GM18526 (cell line): Measurements from ENCODE around the gene HCN1.

Experiments used
- POLR2A ChIP-seq: IDR thresholded peaks from 3 replicates; pipeline ENCODE4 v1.6.1; 2011; ENCODE audit not compliant: insufficient read length; ENCODE audit errors: extremely low read depth

The HCN1 gene

DNA sequence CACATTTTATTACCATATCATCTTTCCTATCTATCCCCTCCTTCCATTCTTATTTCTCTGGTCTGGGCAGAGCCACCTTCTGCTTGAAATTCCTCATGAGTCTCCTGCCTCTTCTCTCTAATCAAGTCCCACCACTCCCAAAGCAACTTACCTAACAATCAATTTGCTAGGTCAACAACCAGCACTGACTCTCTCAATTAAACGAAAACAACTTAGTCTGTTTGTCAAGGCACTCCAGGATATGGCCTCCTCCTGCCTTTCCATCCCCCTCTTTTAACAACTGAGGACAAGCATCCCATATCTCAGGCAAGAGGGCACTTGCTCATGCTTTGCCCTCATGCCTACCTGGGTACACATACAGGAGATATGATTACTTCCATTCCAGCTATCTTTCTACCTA is 47.4 kb downstream of the HCN1 start:
- TF ChIP-seq POLR2A: no peak

DNA sequence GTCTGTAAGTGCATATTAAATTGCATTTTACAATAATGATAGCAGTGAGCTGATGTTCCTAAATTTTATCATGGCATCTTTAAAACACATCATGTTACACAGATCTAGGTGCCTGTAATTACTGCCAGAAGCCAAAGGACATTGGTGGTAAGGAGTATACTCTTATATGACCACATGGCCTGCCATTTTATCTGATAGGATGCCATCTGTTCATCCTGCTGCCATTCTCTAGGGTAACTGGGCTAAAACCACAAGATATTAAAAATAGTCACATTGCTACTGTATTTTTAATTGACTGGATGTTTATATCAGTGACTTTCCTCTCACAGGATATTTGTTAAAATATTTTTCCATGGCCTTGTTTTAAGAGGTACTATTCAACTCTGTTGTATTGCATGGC is 53.1 kb downstream of the HCN1 start:
- no peak for TF ChIP-seq POLR2A

DNA sequence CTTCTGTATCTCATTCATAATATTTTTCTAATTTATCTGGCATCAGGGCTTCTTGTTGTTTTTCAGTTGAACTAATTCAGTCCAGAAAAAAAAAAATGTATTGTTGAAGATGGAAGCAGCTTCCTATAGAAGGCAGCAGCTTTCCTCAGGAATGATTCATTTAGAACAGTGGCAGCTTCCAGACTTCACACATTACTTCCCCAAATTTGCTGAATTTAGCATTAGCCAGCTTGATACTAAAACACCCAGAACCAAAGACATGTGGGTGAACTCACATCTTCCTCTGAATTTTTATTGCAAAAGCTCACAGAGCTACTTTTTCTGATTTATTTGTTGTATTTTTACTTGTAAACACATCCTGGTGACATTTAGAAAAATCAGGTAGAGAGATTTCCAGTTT is 53.8 kb downstream of the HCN1 start:
- TF ChIP-seq POLR2A: no peak

DNA sequence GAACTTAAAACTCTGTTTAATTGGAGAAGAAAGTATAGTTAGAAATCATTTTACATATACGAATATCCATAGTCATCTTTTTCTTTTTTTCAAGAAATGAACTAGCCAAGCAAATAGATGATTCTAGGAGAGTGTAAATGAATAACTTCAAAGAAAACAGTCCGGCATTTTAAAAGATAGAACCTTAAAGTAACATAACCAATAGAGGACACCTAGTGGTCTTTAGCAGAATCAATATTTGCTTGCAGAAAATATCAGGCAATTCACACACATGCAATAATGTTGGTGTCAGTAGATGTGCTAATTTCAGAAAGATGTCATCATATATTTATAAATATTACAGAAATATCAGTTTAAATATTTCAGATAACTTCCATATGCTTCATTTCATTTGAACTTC is 57.1 kb downstream of the HCN1 start:
- no peak for TF ChIP-seq POLR2A

DNA sequence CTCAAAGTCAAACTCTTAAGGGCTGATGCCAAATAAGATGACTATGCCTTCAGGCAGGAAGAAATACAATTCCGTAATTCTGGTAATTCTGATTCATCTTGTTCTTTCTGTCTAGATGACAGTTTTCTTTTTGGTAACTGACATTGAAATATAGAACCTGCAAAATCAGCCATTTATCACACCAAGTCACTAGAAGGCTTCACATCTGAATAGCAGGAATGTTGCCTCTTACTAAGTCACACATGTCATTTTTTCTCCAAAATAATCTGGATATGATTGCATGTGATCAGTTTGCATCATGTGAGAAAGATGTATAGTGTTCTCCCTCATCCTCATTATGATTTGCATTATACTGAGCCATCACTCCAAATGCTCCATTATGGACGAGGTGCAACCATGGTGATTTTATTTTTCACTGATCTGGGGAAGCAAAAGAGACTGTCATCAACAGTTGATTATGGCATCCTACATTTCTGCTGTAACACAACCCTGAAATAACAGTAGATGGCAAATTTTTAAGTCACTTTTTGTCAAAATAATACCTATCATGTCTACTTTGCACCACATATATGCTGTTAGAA is 69.0 kb downstream of the HCN1 start:
- TF ChIP-seq POLR2A: no peak

DNA sequence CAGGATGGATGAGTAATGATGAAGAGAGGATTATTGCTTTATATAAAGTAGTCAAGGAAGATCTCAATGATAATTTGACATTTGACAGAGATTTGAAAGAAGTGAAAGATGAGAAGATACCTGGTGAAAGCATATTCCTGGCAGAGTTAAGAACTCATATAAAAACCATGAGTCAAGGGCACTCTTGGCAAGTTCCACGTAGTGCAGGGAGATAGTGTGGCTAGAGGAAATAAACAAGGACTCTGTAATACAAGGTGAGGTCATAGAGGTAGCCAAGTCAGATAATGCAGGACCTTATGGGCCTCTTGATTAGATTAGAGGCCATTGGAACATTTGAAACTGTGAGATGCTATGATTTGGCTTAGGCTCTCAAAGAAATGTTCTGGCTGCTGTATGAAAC is 72.3 kb downstream of the HCN1 start:
- no peak for TF ChIP-seq POLR2A

DNA sequence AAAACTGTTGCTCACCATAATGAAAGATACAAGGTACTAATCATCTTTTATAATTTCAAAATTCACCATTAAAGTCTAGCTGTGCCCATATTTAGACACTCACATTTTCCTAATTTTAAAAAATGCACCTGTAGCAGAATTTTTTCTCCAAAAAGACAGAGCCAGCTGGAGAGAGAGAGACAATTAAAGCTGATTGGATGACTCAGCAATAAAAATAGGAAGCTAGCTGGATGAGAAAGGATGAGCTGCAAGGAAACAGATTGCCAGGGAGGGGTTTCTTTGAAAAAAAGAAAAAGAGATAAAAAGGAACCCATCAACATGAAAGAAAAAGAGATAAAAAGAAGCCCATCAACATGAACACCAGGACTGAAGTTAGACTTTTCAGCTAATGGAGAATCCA is 73.8 kb downstream of the HCN1 start:
- TF ChIP-seq POLR2A: no peak

DNA sequence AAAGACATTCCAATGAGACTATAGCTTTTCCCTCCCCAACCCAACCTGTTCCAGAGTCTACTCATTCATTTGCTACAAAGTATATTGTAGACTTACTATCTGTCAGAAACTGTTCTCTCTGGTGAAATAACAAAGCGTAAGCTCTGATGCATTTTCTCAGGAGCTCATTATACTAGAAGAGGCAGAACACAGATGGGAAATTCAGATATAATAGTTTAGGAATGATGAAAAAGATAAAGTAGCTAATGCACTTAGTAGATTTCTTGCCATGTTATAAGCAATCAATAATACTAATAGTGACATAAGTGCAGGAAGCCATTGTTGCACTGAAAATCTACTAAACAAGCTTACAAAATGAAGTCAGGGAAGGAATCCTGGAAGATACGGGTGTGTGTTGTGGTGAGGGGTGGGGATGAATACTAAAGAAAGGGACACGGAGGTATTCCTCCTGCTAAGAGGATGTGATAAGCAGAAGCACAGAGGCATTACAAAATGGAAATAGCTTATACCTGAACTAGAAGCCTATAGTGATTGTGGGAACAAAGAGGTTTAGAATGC is 78.2 kb downstream of the HCN1 start:
- TF ChIP-seq POLR2A: no peak

DNA sequence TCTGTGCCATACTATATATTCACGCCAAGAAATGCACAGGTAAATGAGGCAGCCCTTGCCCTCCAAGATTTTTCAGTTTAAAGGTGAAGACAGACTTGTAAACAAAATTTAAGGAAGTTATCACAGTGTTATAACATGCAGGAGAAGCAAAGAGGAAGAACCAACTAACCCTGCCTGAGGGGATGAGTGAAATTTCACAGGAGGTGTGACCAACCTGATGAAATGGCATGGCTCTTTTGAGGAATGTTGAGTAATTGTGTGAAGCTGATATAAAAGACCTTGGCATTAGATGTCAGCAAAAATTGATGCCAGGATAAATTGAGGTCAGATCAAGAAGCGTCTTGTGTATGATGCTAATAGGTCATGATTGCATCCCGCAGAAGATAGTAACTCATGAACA is 86.5 kb downstream of the HCN1 start:
- no peak for TF ChIP-seq POLR2A

DNA sequence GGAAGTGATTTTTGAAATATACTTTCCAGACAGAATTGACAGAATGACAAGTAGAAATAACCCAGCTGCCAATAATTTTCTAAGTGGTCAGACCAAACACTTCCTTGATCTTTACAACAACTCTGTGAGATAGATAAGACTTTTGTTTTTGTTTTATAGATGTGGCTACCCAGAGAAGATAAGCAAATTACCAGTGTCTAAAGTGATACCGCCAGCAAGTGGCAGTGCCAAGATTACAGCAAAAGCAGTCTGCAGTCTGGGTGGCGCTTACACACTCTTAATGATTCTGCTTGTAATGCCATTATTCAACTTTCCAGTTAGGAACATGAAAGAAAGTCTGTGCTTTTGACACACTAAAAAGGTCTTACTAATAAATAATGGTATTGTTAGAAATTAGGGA is 92.1 kb downstream of the HCN1 start:
- no peak for TF ChIP-seq POLR2A

DNA sequence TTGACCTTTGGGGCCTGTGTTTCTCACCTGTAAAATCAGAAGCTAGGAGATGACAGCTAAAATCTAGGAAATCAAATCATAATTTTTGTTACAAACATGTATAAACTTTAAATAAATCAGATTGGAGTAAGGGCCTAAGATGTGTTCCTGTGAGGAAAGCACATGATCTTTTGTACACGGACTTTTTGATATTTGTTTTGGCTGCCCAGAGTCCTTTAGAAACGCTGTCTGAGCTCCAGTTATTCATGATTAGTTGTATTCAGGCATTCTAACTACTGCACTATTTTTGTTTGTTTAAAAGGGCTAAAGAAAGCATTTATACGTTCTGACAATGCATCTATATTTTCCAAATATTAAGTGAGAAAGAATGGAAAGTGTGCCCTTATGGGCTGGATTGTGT is 94.8 kb downstream of the HCN1 start:
- TF ChIP-seq POLR2A: no peak

DNA sequence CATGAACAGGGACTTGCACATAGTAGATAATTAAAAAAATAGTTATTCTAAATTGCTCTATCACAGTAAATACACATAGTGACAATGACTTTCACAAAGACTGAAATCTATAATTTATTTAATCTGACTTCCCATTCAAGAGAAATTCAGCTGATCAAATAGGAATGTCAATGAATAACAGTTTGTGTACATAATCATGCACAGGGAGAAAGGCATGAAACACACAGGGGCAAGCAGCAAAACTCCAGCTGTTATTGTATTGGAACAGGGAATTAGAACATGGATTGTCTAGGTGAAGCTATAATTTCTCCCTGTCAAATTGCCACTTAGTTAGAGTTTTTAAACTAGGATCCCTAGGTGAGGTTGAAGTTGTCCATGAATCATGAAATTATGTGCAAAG is 99.9 kb downstream of the HCN1 start:
- TF ChIP-seq POLR2A: no peak

DNA sequence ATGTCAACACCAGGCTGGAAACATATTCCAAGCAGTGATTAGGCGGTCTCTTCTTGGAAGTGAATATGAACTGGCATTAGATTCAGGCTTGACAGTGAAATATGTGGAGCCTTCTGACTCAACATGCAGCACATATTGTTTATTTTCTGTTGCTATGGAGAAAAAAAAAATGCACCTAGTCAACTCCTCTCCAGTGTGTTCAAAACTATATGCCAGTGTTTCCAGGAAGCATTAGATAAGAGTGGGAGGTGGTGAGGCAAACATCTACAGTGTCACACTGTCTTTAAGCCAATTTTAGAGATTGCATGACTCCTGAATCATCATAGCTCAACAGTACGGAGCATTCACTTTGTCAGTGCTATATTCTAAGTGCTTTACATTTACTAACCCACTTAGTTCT is 117.9 kb downstream of the HCN1 start:
- no peak for TF ChIP-seq POLR2A

DNA sequence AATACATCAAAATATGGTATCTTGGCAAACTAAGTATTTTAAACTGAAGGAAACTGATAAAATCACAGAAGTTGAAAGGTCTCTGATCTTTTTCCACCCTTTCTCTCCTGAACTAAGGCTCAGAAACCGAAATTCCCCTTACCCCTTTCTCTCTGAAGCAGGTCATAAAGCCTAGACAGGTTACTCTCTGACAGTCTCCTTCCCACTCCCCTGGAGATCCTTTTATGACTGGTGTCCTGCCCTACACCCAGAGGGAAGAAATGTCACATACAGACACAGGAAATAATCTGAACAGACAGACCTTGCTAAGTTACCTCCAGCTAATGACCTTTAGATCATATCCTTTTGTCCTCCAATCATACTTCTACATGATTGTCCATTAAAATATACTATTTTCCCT is 127.4 kb downstream of the HCN1 start:
- TF ChIP-seq POLR2A: no peak

DNA sequence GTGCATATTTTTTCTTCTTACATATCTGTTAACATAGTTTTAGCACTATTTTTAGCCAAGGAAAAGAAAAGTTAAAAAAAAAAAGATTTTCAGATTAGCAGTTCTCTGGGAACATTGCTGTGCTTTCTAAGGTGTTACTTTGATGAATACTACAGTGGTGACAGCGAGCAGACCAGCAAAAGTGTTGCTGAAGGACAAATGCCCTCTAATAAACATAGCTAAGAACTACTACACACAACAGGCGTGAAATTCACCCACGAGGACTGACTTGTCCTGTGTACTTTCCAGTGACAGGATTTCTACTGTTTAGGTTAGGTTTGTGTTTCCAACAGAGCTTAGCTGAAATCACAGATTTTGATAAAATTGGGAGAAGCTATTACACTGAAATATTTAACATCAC is 153.8 kb downstream of the HCN1 start:
- no peak for TF ChIP-seq POLR2A

DNA sequence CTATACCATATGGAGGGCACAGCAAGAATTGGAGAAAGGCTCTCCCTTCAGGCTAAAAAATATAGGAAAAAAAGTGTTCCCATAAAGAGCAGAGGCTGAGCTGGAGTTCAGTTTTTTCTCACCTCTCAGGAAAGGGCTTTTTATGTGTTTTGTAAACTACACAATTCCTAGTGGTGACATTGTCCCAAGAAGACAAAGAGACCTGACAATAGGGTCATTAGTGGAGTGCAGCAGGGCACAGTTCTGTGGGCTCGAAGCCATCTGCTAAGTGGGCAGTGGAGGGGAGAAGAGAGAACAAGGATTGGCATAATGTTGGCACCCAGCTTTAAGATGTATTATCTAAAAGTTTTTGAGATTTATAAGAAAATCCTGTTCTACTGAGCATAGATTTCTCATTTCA is 162.5 kb downstream of the HCN1 start:
- TF ChIP-seq POLR2A: no peak

DNA sequence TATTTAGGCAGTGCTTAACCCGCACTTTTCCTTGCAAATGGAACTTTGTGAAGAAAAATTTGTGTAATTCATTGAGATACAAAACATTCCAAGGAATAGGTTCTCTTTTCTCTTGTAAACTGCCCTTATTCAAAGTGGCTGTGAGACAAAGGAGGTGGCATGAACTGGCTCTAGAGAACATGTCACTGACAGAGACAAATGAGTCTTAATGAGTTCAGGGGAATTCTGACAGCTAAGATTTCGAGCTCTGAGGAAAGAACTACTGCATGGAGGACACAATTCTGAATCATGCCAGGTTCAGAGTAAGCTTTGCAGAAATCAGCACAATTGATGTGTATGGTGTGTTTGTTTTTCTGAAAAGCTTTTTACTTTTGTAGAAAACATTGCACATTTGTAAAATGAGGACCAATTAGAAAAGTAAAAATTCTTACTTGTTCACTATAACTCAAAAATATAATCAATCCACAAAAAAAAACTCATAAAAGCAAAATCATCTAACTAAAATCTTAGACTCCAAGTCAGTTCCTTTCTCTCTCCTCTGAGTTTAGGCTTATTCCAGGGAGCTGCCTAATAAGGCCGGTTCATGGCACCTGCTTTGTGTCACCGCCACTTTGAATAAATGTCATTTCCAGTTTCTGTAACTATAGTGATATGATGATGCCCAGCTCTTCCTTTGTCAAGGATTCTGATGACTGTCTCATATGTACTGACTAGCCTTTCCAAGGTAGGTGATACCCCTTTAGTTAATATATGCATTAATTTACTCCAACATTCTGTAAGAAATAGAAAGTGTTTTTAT is 163.2 kb downstream of the HCN1 start:
- no peak for TF ChIP-seq POLR2A
